ENCODE measurements around the gene MIF. TPM values are rescaled to one million over a fixed set of nuclear protein-coding genes. Genes with fewer than 3 reads are reported as not detected.

MIF gene
- total and polyA plus RNA-seq, 2 of the 4 experiments (the other 2 are of a cell fraction), result 123 to 530 TPM

- no peak overlapping the region for H2AK5ac ChIP-seq (ENCODE audit: low read depth, low read length)
- DNase-seq (no peak), ATAC-seq (ENCODE audit: low read depth) (no peak)
- no peaks in the 10 kb centered on the region for H3K9me3 ChIP-seq (ENCODE audit: control insufficient read depth, insufficient read depth, low read length)
- no peak overlapping the region for H3K4me3 ChIP-seq (ENCODE audit: insufficient read depth, low read depth, low read length)
- ChIA-PET POLR2A (ENCODE audit: unreplicated experiment) (no interaction called here), CTCF (no interaction called here)
- H3K4me2 ChIP-seq (ENCODE audit: low read depth, low read length), result no peak overlapping the region
- H2AK9ac ChIP-seq (replicated peaks; ENCODE audit: low read depth, low read length, poor library complexity), result no peak overlapping the region
- no peak overlapping the region for H4K8ac ChIP-seq (ENCODE audit: low read depth in 2 of 2, low read length in 2 of 2)
- dilution Hi-C loops (cut with HindIII; ENCODE audit: low sequenced_read_pairs, unreplicated experiment), result no loop called here
- peaks cover 18% of the 10 kb centered on the region for H4K20me1 ChIP-seq (ENCODE audit: insufficient read depth, low read length)
- no peak overlapping the region for H3K4ac ChIP-seq (ENCODE audit: low read depth, low read length)
- no peak overlapping the region for H3K27ac ChIP-seq (ENCODE audit: insufficient read depth, low read length)
- no TSS peak for BruUV-seq (replicated peaks)
- H2BK120ac ChIP-seq (ENCODE audit: low read depth, low read length), result no peak overlapping the region
- no peak overlapping the region for H2BK5ac ChIP-seq (ENCODE audit: low read depth, low read length, poor library complexity, severe bottlenecking)
- in situ Hi-C loops (cut with MboI; ENCODE audit: low sequenced_read_pairs), result no loop called here
- H2AFZ ChIP-seq (replicated peaks; ENCODE audit: low read length, poor library complexity), result no peak overlapping the region
- no peak for TF ChIP-seq MXI1 (IDR thresholded peaks at IDR 0.05; ENCODE audit: borderline replicate concordance, low read depth, low read length)
- TF ChIP-seq NFE2L2 (IDR thresholded peaks at IDR 0.05; ENCODE audit: low read depth, low read length), result no peak
- TF ChIP-seq, protein P1, sequence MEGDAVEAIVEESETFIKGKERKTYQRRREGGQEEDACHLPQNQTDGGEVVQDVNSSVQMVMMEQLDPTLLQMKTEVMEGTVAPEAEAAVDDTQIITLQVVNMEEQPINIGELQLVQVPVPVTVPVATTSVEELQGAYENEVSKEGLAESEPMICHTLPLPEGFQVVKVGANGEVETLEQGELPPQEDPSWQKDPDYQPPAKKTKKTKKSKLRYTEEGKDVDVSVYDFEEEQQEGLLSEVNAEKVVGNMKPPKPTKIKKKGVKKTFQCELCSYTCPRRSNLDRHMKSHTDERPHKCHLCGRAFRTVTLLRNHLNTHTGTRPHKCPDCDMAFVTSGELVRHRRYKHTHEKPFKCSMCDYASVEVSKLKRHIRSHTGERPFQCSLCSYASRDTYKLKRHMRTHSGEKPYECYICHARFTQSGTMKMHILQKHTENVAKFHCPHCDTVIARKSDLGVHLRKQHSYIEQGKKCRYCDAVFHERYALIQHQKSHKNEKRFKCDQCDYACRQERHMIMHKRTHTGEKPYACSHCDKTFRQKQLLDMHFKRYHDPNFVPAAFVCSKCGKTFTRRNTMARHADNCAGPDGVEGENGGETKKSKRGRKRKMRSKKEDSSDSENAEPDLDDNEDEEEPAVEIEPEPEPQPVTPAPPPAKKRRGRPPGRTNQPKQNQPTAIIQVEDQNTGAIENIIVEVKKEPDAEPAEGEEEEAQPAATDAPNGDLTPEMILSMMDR (conservative IDR thresholded peaks at IDR 0.05; ENCODE audit: low read depth, low read length), result no peak
- TF ChIP-seq BHLHE40 (IDR thresholded peaks at IDR 0.05; ENCODE audit: low read depth, low read length), result no peak
- TF ChIP-seq POLR2A (IDR thresholded peaks at IDR 0.05; ENCODE audit: low read depth, low read length), result no peak
- TF ChIP-seq CEBPB (IDR thresholded peaks at IDR 0.05; ENCODE audit: low read depth, low read length), result no peak
- no peak for TF ChIP-seq MAZ (IDR thresholded peaks at IDR 0.05; ENCODE audit: borderline replicate concordance, low read depth, low read length)
- no peak for TF ChIP-seq RFX5 (IDR thresholded peaks at IDR 0.05; ENCODE audit: low read depth, low read length)
- TF ChIP-seq CHD1 (IDR thresholded peaks at IDR 0.05; ENCODE audit: low read depth, low read length), result no peak
- TF ChIP-seq, protein P2, sequence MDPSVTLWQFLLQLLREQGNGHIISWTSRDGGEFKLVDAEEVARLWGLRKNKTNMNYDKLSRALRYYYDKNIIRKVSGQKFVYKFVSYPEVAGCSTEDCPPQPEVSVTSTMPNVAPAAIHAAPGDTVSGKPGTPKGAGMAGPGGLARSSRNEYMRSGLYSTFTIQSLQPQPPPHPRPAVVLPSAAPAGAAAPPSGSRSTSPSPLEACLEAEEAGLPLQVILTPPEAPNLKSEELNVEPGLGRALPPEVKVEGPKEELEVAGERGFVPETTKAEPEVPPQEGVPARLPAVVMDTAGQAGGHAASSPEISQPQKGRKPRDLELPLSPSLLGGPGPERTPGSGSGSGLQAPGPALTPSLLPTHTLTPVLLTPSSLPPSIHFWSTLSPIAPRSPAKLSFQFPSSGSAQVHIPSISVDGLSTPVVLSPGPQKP (IDR thresholded peaks at IDR 0.05; ENCODE audit: borderline replicate concordance, low read depth, low read length), result no peak
- TF ChIP-seq FOS (IDR thresholded peaks at IDR 0.05; ENCODE audit: low read depth, low read length), result no peak
- TF ChIP-seq MAFK (IDR thresholded peaks at IDR 0.05; ENCODE audit: low read depth, low read length), result no peak
- no peak for TF ChIP-seq SMC3 (IDR thresholded peaks at IDR 0.05; ENCODE audit: low read depth, low read length)
- H2BK15ac ChIP-seq (ENCODE audit: low read depth, low read length), result no peak overlapping the region
- H3K9ac ChIP-seq (ENCODE audit: low read depth, low read length), result no peak overlapping the region
- H4K5ac ChIP-seq (ENCODE audit: low read depth, low read length), result no peak overlapping the region
- H4K91ac ChIP-seq (ENCODE audit: insufficient read depth, low read depth, low read length), result no peak overlapping the region
- H3K18ac ChIP-seq (ENCODE audit: low read depth, low read length), result no peak overlapping the region
- H3K23ac ChIP-seq (ENCODE audit: low read depth, low read length), result no peak overlapping the region
- no peak overlapping the region for H3K56ac ChIP-seq (ENCODE audit: extremely low read depth, insufficient read depth, low read length)
- peaks cover 21% of the 10 kb centered on the region for H3K9me1 ChIP-seq (ENCODE audit: insufficient read depth, low read length)
- no peak overlapping the region for H3K14ac ChIP-seq (replicated peaks; ENCODE audit: low read depth, low read length)
- no peak overlapping the region for H2BK20ac ChIP-seq (ENCODE audit: low read depth, low read length)
- peaks cover 13% of the 10 kb centered on the region for H3K36me3 ChIP-seq (ENCODE audit: control insufficient read depth, insufficient read depth, low read length)
- H3K79me1 ChIP-seq (ENCODE audit: low read depth in 1 of 2, low read length in 2 of 2), result peaks cover 11 to 25% of the 10 kb centered on the region in 2 experiments
- peaks cover 15% of the 10 kb centered on the region for H3K4me1 ChIP-seq (ENCODE audit: control insufficient read depth, insufficient read depth, low read length)
- intact Hi-C loops (cut with micrococcal nuclease), result no loop called here
- H3K27me3 ChIP-seq (ENCODE audit: control insufficient read depth, insufficient read depth, low read length), result no peaks in the 10 kb centered on the region
- 86% methylated on average over 1 of the region's 7 CpGs; no CpG with 5 or more reads in 1 of the 2 experiments for WGBS, 2 experiments (ENCODE audit: extremely low coverage in 2 of 2, insufficient read length in 1 of 2)
Measured at GRCh38 chr22:23891726-23892125, 2.5 kb upstream of the MIF start.
